GM19238 (cell line): ENCODE results near the gene S1PR3.

Experiments used
- DNase-seq: peaks from one replicate; pipeline ENCODE4 v3.0.0; 2011; ENCODE audit warnings: low spot score; ENCODE audit not compliant: insufficient read length

Gene S1PR3

DNA sequence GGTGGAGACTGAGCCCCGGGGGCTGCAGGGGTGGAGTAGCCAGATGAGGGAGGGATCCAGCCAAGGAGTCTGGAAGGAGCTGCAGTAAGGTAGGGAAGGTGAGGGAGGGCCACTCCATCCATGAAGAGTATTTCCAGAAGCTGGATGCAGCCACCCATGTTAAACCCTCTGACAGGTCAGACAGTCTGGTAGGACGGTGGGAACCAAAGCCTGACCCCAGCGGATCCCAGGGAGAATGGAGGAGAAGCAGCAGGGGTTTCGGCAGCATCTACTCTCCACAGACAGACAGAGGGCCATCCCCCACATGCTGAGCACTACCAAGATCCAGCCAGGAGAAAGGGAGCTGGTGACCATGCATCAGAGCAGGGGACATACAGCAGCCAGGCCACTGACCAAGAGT lies 22.5 kb upstream of the S1PR3 start:
- no peak for DNase-seq

DNA sequence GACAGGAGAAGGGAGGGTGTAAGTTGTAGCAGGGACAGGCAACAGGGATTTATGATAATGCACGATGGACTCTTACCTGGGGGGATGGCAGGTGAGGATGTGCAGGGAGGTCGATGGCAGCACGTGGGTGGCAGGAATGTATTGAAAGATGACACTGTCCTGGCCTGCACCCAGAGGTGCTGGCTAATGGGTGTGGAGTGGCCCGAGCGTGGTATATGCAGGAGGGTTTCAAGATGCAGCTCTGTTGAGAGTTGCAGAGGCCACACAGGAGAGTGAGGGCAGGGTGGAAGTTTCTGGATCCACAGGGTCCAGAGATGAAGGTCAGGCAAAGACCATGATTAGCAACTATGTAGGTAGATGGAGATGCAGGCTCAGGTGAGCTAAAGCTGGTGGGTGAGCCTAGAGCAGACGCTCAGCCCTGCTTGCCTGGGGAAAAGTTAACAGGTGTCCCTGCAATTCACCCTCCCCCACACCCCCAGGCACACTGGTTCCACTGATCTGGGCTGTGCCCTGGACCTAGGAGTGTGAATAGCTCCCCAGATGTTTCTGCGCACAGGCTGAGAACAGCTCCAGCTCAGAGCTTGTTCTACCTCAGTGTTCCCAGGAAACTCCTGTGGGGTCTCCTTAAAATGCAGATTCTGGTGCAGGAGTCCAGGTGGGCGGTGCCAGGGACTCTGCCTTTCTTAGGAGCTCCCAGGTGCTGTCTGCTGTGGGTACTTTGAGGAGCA lies 21.5 kb upstream of the S1PR3 start:
- DNase-seq: no peak

DNA sequence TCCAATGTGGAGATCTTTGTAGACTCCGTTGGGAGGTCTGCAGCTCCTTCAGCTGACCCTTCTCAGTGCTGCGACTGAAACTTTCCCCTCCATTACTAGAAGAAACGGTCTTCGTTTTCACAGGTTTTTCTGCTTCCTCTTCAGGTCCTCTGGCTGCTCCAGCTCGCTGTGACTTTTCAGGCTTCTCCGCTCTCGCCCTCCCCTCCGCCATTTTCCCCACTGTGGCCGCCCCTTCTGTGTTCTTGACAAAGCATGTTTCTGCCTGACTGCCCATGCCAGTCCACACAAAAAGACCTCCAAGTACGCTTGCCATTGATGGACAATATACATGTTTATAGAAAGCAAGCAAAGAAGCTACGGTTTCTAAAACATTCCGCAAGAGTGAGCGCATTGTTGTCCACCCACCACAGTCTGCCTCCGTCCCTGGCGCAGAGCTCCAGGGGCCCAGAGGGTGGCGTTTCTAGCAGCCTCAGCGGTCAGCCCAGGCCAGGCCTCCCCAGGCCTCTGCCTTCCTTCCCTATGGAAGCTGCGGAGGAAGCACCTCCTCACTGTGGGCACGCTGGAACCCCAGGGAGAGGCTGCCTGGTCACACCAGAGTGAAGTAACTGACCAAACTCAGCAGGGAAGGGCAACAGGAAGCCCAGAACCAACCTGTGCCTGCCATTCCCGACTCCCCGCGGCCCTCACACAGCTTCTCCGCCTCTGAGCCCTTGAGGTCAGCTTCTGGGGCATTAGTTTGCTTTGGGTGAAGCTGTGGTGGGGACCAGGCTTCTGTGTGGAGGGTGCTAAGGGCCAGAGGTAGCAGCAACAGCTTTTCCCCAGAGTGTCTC lies 19.9 kb upstream of the S1PR3 start:
- DNase-seq: no peak

DNA sequence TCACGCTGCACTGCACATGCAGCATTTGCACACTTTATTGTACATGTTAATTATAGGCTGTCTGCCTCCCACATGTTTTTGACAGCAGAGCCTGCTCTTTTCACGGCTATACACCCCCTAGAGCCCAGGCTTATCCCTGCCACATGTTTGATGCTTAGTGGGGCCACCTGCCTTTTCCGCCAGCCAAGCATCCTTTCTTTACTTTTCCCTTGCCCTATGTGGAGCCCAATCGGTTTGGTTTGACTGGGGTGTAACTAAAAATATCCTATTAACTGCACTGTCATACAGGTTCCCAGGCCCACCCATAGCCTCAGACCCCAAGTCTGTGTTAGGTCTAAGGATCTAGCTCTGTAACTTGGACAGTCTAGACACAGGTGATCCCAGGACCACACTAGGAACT lies 18.9 kb upstream of the S1PR3 start:
- no peak for DNase-seq

DNA sequence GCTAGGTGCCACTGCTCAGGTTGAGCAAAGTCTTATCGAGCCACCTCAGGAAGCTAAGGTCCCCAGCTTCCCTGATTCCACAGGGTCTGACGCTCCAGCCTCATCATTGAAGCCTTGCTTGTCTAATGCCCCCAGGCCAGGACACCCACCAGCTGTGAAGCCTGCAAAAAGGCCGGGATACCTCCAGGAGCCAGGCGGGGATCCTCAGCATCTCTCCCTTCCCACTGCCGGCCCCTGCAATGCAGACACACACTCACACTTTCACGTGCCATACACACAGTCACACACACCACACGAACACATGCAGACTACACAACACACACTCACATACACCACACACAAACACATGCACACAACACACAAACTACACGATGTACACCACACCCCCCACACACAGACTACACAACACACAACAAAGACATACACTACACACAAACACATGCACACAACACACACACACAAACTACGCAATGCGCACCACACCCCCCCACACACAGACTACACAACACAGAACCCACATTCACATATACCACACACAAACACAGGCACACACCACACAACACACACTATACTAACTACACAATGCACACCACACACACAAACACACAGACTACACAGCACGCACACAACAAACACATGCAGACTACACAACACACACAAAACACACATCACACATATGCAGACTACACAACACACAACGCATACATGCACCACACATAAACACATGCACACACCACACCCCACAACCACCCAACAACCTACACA lies 17.8 kb upstream of the S1PR3 start:
- DNase-seq: no peak

DNA sequence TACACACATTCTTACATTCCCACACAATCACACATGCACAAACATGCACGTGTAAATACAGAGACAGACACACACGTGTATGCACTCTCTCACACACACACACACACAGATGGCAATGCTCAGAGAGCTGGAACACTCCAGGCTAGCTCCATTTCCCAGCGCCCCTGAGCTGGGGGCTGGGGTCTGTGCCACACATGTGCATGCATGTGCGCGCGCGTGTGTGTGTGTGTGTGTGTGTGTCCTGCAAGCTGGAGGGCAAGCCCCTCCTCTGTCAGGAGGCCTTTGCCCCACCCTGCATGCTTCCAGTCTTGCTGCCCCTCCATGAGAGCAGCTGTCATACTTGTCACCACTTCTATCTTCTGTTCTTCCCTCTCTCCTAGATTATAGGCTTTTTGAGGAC lies 16.6 kb upstream of the S1PR3 start:
- no peak for DNase-seq

DNA sequence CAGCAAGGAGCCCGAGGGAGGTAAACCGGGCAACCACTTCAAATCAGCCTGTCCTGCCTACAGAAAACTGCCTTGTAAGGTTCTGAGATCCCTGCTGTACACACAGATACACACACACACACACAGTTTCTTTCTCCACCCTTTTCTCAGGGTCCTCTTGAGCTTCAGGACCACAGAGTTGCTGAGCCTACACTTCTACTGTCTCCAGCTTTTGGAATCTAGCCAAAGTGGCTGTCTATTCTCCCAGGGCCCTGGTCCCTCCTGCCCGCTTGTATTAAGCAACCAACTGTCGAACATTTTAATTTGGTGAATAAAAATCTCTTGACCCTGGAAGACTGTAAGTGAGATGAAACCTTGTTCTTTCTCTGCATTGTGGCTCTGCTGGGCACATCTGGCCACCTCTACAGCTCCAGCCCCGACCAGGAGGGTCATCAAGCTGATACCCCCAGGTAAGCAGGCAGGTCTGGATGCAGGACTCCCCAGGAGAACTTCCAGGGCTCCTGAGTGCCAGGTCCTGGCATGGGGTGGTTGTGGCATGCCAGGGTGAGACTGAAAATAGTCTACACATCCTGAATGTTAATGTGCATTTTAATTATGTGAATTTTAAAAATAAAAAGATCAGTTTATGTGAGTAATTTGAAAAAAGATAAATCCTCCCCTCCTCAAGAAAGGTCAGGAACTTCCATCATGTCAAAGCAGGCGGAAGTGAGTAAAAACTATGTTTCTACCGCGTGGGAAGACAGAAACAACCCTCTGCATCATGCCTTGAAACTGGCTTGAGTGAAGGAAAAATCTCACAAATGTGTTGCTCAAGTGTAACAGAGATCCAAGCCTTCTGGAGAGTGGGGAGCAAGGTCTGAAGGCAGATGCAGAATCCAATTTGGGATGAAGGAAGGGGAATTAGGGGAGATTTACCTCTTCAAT lies 15.0 kb upstream of the S1PR3 start:
- DNase-seq: no peak

DNA sequence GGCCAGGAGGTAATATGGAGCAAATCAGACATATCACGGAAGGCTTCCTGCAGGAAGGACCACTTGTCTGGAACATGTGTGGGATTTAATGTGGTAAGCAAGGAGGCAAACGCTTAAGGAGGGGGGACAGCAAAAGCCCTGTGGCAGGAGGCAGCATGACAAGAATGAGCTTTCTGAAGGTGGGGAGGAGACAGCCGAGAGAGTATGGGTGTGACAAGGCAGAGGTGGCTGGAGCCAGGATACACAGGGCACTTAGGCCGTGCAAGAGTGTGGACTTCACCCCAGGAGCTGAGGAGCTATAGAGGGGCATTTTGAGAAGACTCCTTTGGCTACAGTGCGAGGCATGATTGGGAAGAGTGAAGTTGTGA lies 14.4 kb upstream of the S1PR3 start:
- DNase-seq: no peak

DNA sequence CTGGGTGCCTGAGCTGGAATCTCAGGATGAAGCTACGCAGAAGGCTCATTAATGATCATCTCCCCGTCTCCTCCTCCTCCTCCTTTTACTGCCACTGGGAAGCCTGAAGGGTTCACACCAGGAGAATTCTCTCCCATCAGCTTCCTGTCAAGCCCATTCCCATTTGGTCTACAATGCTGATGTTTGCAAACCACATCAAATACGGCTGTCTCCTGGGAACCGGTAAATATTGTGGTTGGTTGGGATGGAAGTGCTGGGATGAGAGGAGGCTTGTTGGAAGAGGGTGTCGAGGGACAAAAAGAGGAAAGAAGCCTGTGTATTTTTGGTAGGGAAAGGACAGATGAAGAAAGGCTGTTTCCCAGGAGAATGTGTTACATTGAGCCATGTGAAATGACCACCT lies 13.2 kb upstream of the S1PR3 start:
- DNase-seq: no peak

DNA sequence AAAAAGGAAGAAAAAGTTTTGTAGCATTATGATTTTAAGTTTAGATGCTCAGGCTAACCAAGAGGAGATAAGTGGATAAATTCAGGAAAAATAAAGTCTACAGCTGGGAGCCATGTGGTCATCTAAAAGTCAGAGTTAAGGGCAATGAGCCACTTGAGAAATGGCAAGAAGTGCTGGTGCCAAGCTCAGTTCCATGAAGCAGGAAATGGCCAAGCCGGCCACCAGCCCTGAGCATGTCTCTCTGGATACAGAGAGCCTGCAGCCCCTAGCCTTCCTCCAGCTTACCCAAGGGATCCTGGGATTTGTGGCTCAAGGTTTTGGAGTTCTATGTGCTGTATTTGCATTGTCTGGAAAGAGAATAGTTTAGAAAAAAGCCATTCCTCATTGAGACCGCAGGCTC lies 12.2 kb upstream of the S1PR3 start:
- DNase-seq: no peak

DNA sequence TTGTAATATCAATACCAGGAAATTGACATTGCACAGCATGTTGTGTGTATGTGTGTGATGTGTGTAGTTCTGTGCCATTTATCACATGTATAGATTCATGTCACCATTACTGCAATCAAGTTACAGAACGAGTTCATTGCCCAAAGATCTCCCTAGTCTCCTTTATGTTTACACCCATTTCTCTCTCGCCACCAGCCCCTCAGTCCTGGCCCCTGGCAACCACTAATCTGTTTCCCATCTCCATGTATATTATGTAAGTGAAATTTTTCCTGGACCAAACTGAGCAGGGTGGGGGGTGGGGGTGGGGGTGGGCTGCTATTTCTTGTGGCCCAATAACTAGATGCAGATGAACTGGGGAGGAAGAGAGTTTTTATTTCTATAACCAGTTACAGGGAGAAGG lies 11.5 kb upstream of the S1PR3 start:
- DNase-seq: no peak

DNA sequence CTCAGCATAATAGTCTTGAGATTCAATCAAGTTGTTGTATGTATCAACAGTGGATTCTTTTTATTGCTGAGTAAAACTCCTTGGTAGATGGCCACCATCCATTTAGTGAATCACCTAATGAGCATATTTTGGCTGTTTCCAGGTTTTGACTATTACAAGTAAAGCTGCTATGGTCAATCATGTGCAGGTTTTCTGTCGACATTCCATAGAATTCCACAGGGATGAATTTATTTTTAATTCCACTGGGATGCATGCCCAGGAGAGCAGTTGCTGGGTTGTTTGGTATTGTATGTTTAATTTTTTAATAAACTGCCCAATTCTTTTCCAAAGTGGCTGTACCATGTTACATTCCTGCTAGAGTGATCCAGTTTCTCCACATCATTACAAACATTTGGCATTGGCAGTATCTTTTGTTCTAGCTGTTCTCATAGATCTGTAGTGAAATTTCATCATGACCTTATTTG lies 10.5 kb upstream of the S1PR3 start:
- DNase-seq: no peak

DNA sequence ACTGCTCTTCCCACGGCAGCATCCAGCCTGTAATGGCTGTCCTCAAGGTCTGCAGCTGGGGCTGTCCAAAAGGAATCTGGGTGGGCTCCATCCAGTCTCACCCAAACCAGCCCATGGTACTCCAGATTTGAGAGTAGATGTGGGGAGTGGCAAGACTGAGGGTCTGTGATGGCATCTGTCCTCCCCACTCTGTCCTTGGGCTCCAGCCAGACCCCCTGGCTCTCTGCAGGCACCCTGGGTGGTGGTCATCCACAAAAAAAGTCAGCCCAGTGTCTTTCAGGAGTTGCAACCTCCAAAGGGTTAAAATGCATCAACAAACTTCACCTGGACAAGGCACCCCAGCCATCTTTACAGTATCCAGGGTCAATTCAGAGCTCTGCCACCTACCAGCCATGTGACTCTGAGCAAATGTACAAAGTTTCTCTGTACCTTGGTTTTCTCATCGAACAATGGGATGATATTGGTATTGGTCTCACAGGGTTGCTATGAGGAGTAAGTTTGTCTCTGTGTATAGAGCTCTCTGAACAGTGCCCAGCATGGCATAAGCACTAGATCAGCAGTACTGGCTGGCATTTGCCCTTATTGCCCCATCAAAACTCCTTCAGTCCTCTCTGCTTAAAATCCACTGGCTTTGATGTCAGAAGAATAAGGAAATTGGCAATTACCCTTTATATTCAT lies 7.3 kb upstream of the S1PR3 start:
- DNase-seq: no peak

DNA sequence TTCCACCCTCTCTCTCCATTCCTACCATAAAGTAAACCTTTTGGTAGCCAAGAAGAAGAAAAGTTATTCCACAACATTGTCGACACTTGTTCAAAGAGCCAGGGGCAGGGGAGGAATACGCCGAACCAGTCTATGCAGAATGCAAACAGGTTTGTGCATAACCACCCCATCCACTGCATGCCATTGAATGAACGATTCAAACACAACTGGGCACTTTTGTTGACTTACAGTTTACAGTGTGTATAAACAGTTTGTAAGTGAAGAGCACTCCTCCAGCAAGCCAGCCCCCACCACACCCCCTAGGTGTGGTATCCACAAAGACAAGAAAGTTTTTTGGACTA lies 6.8 kb upstream of the S1PR3 start:
- DNase-seq: no peak

DNA sequence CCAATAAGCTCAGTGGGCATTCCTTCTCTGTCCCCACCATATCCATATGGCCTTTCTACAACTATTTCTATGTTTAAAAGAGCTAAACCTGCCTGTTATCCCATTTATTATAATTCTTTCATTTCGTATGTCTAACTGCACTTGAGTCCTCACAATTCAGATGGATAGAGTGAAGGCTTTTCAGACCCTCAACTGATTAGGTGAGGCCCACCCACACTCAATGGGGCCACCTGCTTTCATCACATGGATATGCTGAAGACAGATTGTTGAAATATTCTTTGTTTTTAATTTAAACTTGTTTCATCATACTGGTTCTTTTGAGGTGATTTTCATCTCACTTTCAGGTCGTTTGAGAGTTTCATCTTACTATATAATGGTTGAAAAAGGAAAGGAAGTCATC lies 5.7 kb upstream of the S1PR3 start:
- DNase-seq: no peak

DNA sequence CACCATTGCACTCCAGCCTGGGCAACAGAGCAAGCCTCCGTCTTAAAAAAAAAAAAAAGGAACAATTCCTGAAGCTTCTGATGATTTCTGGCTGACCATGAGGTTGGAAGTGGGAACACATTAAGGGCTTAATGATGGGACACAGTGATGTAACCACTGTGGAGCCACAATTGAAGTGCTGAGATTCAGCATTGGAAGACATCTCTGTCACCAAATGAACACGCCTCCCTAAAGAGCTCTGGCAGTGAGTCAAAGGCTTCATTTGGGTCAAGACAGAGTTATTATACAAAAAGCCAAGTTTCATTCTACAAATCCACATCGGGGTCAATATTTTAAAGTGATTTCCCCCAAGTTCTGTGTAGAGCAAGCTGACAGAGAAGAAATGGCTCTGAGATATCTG lies 4.5 kb upstream of the S1PR3 start:
- no peak for DNase-seq

DNA sequence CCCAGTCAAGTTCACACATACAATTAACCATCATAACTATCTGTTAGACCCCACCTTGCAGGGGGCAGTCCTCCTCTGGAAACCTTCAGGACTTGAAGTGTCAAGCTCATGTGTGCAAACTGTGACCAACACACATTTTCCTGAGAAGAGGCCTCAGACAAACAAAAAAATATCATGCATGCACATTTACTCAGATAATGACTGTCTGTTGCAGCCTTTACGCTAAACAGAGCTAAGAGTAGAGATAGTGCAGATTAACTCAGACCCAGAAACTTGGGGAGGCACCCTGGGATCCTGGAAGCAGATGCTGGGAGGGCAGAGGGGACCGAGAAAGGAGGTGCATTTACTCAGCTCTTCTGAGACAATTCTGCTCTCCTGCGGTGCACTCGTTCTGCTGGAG lies 3.6 kb upstream of the S1PR3 start:
- DNase-seq: no peak

DNA sequence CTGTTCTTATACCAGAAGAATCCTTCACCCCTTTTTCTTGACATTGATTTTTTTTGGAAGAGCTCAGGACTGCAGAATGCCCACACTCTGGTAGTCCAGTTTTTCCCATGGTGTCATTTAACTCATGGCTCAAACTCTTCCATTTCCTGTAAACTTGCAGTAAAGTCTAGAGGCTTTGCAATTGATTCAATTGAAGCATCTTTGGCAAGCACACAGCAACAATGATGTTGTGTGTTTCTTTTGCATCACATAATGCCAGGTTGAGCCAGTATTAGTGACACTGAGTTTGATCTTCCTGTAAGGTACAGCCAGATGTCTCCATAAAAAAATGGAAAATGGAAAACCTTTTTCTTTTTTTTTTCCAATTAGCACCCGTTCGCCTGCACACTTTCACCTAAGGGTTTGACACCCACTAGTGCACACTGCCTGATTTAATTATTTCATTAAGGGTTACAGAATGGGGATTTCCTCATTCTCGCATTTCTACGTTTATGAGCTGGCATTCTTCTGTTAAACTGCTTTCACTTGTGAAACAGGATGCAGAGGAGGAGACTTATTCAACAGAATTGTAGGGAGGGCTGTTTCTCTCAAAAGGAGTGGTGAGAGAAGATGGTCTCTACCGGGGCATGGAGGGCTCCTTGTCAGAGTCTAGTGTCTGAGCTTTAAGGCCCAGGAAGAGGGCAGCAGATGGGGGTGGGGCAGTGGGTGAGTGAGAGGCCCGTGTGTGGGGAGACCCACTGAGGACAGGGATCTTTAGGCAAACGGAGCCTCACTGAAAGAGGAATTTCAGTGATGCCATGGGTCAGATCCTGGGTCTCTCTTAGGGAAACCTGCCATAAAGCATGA lies 2.2 kb upstream of the S1PR3 start:
- no peak for DNase-seq

DNA sequence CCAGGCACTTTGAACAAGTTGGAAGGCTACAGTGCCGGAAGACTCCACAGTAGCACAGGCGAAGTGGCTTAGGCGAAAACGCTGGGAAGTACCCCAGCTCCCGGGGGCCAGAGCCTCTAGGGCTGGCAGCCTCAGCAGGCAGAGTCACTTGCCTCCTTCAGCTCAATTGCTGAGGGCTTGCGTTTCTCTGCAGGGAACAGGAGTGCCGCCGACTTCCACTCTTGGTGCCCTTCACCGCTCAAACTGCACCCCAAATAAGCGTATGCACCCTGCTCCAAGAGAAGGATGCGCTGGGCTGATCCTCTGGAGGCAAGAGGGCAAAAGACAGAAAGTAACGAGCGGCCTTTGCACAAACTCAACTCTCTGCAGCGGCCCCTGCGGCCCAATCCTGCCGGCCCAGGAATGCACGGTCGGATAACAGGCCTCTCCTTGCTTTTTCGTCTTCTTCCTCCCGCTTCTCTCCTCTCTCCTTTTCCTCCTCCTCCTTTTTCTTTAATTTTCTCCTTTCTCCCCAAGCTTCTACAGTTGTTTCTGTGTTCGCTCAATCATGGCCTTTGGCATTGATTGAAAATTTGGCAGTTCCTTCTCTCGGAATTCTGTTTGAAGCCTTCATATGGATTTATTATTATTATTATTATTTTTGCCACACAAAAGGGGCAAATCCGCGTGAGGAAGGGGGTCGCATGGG lies 1.1 kb upstream of the S1PR3 start:
- no peak for DNase-seq
